ENCODE data around the gene CDC42BPA. TPM values are rescaled to one million over a fixed set of nuclear protein-coding genes. Genes with fewer than 3 reads are reported as not detected.
"Not testable (repeated sequence)": the region's sequence is repeated elsewhere in the genome, so short reads cannot be mapped to it uniquely, and the experiment has no call there.

Gene CDC42BPA
- total RNA-seq, 2 experiments from 2014 or later, result 2.7 to 3.0 TPM

DNA sequence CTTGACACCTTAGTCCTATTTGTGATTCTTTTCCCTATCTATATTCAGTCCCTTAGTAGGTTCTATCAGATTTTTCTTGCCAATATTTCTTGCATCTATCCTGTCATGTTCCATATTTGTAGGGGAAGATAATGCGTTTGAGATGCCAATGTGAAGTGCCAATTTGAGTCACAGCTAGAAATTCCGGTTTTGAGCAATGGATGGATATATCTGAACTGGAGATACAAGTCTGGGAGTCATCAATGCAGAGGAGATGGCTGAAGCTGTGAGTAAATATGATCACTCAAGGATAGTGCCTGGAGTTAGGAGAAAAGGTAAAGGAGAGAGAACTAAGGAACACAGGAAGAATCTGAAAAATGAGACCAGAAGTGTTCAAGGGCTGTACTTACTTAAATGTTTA, 284.4 kb downstream of the CDC42BPA start:
- Mint-ChIP-seq H3K9me3 (no peaks in the 10 kb centered on the region), H3K4me3 (no peak overlapping the region), H3K27me3 (no peaks in the 10 kb centered on the region), H3K4me1 (no peaks in the 10 kb centered on the region), H3K27ac (no peak overlapping the region), H3K36me3 (no peaks in the 10 kb centered on the region)
- DNase-seq, result no peak

GRCh38 chr1:227032396-227032795, 285.9 kb downstream of the CDC42BPA start:
- Mint-ChIP-seq H3K36me3 (peaks cover 2% of the 10 kb centered on the region), H3K27ac (no peak overlapping the region), H3K4me3 (no peak overlapping the region), H3K9me3 (no peaks in the 10 kb centered on the region), H3K27me3 (no peaks in the 10 kb centered on the region), H3K4me1 (no peaks in the 10 kb centered on the region)
- no peak for DNase-seq

DNA sequence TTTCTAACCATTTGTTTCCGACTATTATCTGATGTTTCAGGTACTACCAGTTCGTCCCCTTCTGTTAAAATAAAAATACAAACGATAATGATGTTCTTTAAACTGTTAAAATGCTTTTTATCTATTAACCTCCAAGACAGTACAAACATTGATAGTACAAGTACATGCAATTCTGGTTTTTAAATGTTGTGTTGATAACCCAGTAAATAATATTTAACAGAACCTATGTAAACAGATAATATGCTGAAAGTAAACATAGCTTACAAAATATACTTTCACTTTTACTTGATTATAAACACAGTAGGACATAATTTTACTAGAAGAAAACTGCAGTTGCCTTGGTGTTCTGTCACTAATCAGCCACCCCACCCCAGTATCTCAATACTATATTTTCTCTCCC, 301.3 kb downstream of the CDC42BPA start:
- Mint-ChIP-seq H3K4me3 (no peak overlapping the region), H3K27me3 (no peaks in the 10 kb centered on the region), H3K4me1 (no peaks in the 10 kb centered on the region), H3K36me3 (no peaks in the 10 kb centered on the region), H3K9me3 (peaks cover 7% of the 10 kb centered on the region), H3K27ac (no peak overlapping the region)
- DNase-seq, result no peak

DNA sequence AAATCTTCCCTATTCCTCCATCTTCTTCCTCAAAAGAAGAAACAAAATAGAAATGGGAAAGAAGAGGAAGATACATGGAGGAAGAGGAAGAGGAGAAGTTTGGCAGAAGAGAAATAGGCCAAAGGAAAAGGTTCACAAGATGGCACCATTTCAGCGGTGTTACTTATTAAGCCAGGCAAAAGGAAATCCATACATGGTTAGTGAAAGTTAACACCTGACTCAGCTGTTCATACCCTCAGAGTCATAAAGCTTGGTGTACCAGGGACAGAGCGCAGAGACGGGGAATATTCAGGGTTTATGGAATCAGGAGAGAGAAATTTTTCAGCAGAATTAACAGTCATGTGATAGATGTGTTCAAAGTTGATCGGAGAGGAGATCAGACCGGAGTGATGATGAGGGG, 307.6 kb downstream of the CDC42BPA start:
- H3K27me3 Mint-ChIP-seq, result no peaks in the 10 kb centered on the region
- no peak overlapping the region for H3K4me3 Mint-ChIP-seq
- H3K9me3 Mint-ChIP-seq, result no peaks in the 10 kb centered on the region
- H3K4me1 Mint-ChIP-seq, result no peaks in the 10 kb centered on the region
- H3K27ac Mint-ChIP-seq, result no peak overlapping the region
- DNase-seq, result no peak
- H3K36me3 Mint-ChIP-seq, result no peaks in the 10 kb centered on the region

GRCh38 chr1:227009937-227010336, 308.4 kb downstream of the CDC42BPA start:
- H3K36me3 Mint-ChIP-seq, result no peaks in the 10 kb centered on the region
- no peaks in the 10 kb centered on the region for H3K27me3 Mint-ChIP-seq
- no peaks in the 10 kb centered on the region for H3K4me1 Mint-ChIP-seq
- no peak overlapping the region for H3K27ac Mint-ChIP-seq
- H3K4me3 Mint-ChIP-seq, result no peak overlapping the region
- no peak for DNase-seq
- no peaks in the 10 kb centered on the region for H3K9me3 Mint-ChIP-seq

DNA sequence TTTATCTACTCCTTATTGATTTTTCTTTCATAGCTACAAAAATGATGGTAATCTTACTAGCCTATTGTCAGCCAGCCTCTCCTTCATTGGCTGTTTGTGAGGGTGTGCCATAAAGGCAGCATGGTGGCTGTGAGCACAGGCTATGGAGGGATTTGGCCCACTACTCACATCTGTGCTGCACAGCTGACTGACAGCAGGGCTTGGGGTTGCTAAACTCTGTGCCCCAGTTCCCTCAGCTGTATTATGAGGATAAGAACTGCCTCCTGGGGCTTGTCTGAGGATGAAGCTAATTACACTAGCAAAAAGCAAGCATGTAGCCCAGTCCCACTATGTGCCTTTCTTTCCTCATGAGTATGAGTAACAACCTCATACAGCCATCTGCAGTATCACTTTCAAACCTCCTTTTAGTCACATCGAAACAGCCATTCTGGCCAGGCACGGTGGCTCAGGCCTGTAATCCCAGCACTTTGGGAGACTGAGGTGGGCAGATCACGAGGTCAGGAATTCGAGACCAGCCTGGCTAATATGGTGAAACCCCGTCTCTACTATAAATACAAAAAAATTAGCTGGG, 312.0 kb downstream of the CDC42BPA start:
- Mint-ChIP-seq H3K9me3 (no peaks in the 10 kb centered on the region), H3K27ac (no peak overlapping the region), H3K4me3 (no peak overlapping the region), H3K27me3 (no peaks in the 10 kb centered on the region), H3K4me1 (no peaks in the 10 kb centered on the region), H3K36me3 (no peaks in the 10 kb centered on the region)
- no peak for DNase-seq

GRCh38 chr1:227004796-227005195, 313.5 kb downstream of the CDC42BPA start:
- Mint-ChIP-seq H3K36me3 (no peaks in the 10 kb centered on the region), H3K27me3 (no peaks in the 10 kb centered on the region), H3K9me3 (no peaks in the 10 kb centered on the region), H3K4me3 (no peak overlapping the region), H3K4me1 (no peaks in the 10 kb centered on the region), H3K27ac (no peak overlapping the region)
- no peak for DNase-seq

DNA sequence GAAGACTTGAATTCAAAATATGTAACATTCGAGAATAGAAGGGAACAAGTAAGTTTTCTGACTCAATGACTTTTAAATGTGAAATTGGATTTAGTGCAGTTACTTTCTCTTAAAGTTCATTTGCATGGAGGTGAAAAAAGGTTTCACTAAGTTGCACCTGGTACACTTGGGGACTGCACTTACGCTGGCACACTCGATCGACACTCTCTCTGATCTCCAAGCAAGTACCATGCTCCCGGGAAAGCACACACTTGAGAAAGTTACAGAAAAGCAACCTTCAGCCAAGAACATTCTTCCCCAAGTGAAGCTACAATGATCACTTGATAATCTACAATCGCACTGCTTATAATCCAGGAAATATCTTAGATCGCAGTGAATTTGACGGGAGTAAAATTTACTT, 315.1 kb downstream of the CDC42BPA start:
- Mint-ChIP-seq H3K27me3 (no peaks in the 10 kb centered on the region), H3K4me1 (no peaks in the 10 kb centered on the region), H3K36me3 (no peaks in the 10 kb centered on the region), H3K9me3 (no peaks in the 10 kb centered on the region), H3K4me3 (no peak overlapping the region), H3K27ac (no peak overlapping the region)
- no peak for DNase-seq

DNA sequence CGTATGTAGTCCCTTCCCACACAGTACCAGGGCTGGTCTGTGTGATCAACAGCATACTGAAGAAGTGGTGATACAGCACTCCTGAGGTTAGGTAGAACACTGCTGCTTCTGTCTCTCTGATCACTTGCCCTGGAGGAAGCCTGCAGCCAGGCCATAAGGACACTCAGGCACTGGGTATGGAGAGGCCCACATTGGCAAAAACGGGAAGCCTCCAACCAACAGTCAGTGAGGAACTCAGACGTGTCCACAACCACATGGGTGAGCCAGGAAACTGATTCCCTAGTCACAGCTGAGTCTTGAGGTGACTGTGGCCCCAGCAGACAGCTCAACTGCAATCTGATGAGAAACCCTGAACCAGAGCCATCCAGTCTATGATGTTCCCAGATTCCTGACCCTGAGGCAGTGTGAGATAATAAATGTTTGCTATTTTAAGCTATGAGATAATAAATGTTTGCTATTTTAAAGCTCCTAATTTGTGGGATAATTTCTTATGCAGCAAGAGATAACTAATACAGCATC, 315.7 kb downstream of the CDC42BPA start:
- H3K36me3 Mint-ChIP-seq, result no peaks in the 10 kb centered on the region
- no peak overlapping the region for H3K27ac Mint-ChIP-seq
- H3K4me1 Mint-ChIP-seq, result no peaks in the 10 kb centered on the region
- H3K27me3 Mint-ChIP-seq, result no peaks in the 10 kb centered on the region
- no peak overlapping the region for H3K4me3 Mint-ChIP-seq
- DNase-seq, result no peak
- H3K9me3 Mint-ChIP-seq, result no peaks in the 10 kb centered on the region

DNA sequence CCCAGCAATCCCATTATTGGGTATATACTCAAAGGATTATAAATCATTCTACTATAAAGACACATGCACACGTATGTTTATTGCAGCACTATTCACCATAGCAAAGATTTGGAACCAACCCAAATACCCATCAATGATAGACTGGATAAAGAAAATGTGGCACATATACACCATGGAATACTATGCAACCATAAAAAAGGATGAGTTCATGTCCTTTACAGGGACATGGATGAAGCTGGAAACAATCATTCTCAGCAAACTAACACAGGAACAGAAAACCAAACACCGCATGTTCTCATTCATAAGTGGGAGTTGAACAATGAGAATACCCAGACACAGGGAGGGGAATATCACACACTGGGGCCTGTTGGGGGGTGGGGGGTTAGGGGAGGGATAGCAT, 318.7 kb downstream of the CDC42BPA start:
- not testable (repeated sequence) for H3K9me3 Mint-ChIP-seq, H3K27ac Mint-ChIP-seq, H3K4me3 Mint-ChIP-seq, H3K4me1 Mint-ChIP-seq, DNase-seq, H3K36me3 Mint-ChIP-seq, H3K27me3 Mint-ChIP-seq

- Mint-ChIP-seq H3K27me3 (no peaks in the 10 kb centered on the region), H3K4me3 (no peak overlapping the region), H3K4me1 (peaks cover 1% of the 10 kb centered on the region), H3K36me3 (no peaks in the 10 kb centered on the region), H3K9me3 (no peaks in the 10 kb centered on the region), H3K27ac (no peak overlapping the region)
- no peak for DNase-seq
Observed at GRCh38 chr1:226995365-226996332, 322.6 kb downstream of the CDC42BPA start.

DNA sequence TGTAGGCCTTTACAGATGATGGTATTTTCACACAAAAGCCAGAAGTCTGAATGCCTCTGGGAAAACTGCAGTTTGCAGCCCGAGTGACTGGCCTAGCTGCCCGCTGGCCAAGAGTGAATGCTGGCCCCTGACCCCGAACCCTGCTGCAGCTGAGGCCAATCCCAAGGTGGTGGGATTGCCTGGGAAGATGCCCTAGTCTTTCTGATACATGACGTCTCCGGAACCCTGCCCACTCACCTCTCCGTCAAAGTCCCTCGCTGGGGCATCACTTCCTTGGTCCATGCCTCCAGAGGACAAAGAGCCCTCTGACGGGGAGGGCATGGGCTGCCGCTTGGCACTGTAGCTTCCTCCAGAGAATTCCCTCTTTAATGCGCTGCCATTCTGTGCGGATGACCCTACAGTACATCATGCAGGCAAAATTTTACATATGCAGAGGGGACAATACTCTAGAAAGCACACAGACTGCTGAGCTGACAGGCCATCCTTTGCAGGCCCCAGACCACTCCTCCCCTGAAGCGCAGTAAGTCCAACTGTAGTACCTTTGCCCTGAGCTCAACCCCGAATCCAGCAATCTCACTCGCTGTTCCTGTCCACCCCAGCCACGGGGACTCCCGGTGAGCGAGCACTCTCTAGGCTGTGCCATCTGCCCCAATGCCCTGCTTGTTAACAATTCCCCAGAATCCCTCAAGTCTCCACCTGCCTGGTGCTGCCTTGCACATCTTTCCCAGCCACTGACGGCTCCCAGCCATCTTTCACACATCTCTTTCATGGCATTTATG, 323.5 kb downstream of the CDC42BPA start:
- Mint-ChIP-seq H3K27ac (no peak overlapping the region), H3K4me1 (peaks cover 10% of the 10 kb centered on the region), H3K9me3 (no peaks in the 10 kb centered on the region), H3K4me3 (no peak overlapping the region), H3K36me3 (no peaks in the 10 kb centered on the region), H3K27me3 (no peaks in the 10 kb centered on the region)
- DNase-seq, result no peak

DNA sequence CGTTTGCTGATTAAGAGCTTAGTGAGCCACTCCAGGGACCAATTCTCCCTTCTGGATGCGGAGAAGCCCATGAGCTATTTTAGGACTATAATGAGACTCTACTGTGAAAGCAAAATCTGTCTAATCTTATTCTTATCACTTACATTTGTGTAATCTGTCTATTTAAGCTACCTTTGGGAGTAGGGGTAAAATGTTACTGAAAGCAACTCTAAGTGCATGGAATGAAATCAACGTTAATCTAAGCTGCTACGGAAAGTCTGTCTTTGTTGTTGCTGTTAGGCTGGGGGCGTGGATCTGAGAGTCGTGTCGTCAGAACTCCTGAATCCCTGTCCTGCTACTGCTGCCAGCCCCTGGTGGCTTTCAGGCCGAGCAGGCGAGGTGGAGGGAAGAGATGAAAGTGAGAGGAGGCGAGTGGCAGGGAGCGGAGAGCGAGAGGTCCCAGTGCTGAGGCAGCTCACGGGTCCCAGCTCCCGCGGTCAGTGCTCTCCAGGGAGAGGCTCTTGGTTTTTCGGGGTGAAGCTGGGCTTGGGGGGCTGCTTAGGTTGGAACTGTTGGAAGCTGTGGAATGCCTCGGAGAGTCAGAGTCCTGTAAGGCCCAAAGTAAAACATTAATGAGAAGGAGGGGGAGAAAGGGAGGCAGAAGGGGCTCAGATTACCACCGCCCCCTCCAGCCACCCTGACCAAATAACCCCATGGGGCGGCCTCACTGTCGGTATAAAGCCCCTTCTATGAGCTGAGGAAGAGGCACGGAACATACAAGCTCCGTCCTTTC, 324.3 kb downstream of the CDC42BPA start:
- Mint-ChIP-seq H3K4me1 (peaks cover 17% of the 10 kb centered on the region), H3K4me3 (no peak overlapping the region), H3K27me3 (no peaks in the 10 kb centered on the region), H3K36me3 (no peaks in the 10 kb centered on the region), H3K27ac (no peak overlapping the region), H3K9me3 (no peaks in the 10 kb centered on the region)
- DNase-seq, result no peak

DNA sequence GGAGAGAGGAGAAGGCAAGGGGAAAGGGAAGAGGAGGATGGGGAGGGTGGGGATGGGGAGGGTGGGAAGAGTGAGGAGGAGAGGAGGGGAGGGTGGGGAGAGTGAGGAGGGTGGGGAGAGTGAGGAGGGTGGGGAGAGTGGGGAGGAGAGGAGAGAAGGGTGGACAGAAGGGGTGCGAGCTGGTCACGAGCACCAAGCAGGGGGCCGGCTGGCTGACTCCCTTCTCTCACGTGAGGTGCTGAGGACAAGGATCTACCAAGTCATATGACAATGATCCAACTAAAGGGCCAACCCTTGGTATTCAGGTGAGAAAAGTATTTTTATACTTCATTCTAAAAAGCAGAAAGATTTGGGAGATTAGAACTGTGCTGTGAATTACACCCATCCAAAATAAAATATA, 326.4 kb downstream of the CDC42BPA start:
- Mint-ChIP-seq H3K9me3 (no peaks in the 10 kb centered on the region), H3K27ac (no peak overlapping the region), H3K4me3 (no peak overlapping the region), H3K4me1 (peaks cover 18% of the 10 kb centered on the region), H3K27me3 (no peaks in the 10 kb centered on the region), H3K36me3 (no peaks in the 10 kb centered on the region)
- DNase-seq, result no peak

Measured in activated naive CD8-positive, alpha-beta T cell treated with anti-CD3 and anti-CD28 coated beads for 36 hours (primary cell).